ENCODE data around the gene STIM2.

GRCh38 chr4:26884486-26884988, 23.9 kb downstream of the STIM2 start:
- TF ChIP-seq EZH2 (IDR thresholded peaks at IDR 0.05) (no peak), POLR2AphosphoS5 (IDR thresholded peaks at IDR 0.05; ENCODE audit: borderline replicate concordance, low read depth, low read length) (no peak), FOXP2 (optimal IDR thresholded peaks at IDR 0.05; ENCODE audit: control extremely low read depth, extremely low read length, insufficient read depth) (no peak)

All from SK-N-MC (cell line).